SKM-1 treated with dmso at 0.1 percent for 144 hours (cell line): ENCODE data around the gene HELZ2.
A peak's percentile ranks its signal among the peaks of the same experiment; 100 is the strongest.
"Not testable (repeated sequence)": the region's sequence is repeated elsewhere in the genome, so short reads cannot be mapped to it uniquely, and the experiment has no call there.

Source experiments
- DNase-seq: peaks from one replicate; lab custom pipeline; 2025; ENCODE audit not compliant: unreplicated experiment; lab: John Stamatoyannopoulos, UW

HELZ2 gene

DNA sequence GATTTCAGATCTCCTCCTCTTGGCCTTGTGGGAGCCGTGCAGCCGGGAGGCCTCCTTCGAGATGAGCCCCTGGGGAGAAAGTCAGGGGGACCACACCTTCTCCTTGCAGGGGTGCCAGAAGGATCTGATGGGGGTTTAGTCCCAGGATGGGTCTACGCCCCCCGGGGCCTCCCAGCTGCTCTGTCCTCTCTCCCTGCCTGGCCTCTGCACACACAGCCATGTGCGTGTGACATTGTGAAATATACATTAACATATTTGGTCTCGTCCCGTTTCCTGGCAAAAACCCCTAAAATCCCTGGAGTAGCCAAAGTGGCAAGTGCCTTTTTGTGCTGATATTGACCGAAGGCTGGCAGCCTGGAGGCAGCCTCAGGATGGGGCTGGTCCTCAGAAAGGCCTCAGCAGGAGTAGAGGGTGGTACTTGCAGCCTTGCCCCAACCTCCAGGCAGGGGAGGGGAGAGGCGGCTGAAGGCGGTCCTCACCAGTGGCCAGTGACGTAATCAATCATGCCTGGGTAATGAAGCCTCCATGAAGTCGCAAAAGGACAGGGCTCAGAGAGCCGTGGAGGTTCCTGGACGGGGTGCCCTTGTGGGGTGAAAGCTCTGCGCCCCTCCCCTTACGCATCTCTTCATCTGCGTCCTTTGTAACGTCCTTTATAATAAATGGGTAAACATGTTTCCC lies 5.1 kb upstream of the HELZ2 start:
- no peak for DNase-seq

DNA sequence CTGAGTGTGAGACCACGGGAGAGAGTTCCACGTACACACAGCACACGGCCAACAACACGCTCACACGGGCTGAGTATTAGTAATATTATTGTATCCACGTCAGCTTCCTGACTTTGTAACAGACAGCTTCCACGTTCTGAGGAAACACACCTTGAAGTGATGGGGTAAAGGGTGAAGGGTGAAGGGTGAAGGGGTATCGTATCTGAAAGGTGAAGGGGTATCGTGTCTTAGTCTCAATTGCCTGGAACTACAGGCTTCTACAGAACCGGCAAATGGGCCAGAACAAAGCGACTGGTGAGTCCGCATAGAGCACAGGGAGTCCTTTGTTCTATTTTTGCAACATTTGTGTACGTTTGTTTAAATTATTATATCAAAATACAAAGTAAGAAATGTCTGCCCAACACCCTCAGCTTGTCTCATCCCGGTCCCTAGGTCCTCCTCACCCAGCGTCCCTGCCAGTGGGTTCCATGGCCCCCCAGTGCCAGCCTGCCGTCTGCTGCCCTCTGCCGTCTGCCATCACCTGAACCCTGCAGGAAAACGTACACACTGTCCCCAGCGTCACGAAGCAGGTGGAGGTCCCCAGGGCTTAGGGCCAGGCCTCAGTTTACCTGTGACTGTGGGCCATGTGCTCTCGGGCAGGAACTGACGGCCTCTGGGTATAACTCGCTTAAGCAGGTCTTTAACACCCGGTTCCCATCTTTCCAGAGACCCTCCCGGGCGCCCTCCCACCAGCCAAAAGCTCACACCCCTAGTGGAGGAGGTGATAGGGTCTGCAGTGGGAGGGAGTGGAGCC lies 4.4 kb upstream of the HELZ2 start:
- DNase-seq, result no peak

DNA sequence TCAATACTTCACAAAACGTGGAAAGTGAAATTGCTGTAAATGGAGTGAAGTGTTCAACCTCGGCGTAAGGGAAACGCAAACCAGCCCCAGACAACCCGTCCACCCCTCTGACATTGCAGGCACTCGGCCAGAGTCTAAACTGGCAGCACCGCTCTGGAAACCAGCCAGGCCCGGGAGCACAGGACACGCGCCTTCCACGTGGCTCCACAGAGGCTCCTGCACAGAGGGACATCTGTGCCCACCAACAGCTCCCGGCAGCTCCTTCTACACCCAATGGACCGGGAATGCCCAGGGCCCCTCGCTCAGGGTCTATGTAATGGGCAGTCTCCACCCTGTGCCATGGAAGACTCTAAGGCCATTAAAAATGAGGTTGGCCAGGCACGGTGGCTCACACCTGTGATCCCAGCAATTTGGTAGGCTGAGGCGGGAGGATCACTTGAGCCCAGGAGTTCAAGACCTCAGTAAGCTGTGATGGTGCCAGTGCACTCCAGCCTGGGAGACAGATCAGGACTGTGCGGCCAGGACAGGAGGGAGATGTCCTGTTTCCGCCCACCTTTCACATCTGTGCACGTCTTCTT lies 3.4 kb upstream of the HELZ2 start:
- no peak for DNase-seq

DNA sequence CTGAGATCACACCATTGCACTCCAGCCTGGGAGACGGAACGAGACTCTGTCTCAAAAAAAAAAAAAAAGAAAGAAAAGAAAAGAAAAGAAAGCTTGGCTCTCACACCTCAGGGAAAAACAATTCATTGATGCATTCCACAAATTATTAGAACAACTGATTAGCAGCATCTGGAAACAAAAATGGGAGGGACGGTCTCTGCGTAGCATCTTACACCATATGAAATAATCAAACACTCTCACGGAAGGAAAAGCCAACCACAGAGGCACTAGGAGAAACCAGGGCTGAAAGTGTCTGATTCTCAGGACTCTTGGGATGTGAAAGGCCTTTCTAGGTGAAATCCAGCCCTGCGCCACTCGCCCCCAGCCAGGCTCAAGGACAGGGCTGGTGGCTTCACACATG lies 2.3 kb upstream of the HELZ2 start:
- no peak for DNase-seq

DNA sequence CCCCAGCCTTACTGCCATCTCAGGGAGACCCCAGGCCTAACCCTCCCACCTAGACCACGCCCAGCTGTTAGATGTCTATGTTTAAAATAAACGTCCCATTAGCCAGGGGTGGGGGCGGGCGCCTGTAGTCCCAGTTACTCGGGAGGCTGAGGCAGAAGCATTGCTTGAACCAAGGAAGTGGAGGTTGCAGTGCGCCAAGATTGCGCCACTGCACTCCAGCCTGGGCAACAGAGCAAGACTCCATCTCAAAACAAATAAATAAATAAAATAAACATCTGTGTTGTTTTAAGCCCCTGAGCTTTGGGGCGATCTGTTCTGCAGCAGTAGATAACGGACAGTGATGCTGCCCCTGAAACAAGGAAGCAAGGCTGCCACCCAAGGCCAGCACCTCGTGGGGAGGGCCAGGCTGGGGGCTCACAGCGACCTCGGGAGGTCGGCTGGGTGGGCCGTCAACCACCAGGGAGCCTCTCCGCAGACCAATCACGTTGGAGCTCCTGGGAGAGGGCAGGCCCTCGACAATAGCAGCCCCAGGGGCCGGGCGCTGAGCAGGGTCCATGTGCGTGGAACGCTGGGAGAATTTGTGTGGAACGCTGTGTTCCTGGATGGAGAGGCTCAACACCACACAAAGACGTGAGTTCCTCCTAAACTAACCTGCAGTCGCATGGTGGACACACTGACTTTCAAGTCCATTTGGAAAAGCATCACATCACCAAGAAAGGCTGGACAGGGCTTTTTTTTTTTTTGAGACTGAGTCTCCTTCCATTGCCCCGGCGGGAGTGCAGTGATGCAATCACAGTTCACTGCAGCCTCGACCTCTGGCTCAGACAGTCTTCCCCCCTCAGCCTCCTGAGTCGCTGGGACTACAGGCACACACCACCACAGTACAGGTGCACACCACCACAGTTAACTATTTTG lies 1.0 kb upstream of the HELZ2 start:
- no peak for DNase-seq

GRCh38 chr20:63573647-63574131 lies 350 bp downstream of the HELZ2 start:
- no peak for DNase-seq

GRCh38 chr20:63572788-63573646 lies 1.0 kb downstream of the HELZ2 start:
- DNase-seq, result no peak

GRCh38 chr20:63572071-63572787 lies 1.8 kb downstream of the HELZ2 start:
- DNase-seq, result no peak

DNA sequence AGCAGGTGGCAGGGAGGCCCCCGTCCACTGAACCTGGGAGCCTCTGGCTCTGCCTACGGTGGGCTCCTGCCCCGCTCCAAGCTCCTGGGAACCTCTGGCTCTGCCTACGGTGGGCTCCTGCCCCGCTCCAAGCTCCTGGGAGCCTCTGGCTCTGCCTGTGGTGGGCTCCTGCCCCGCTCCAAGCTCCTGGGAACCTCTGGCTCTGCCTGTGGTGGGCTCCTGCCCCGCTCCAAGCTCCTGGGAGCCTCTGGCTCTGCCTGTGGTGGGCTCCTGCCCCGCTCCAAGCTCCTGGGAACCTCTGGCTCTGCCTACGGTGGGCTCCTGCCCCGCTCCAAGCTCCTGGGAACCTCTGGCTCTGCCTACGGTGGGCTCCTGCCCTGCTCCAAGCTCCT lies 3.0 kb downstream of the HELZ2 start:
- not testable (repeated sequence) for DNase-seq

DNA sequence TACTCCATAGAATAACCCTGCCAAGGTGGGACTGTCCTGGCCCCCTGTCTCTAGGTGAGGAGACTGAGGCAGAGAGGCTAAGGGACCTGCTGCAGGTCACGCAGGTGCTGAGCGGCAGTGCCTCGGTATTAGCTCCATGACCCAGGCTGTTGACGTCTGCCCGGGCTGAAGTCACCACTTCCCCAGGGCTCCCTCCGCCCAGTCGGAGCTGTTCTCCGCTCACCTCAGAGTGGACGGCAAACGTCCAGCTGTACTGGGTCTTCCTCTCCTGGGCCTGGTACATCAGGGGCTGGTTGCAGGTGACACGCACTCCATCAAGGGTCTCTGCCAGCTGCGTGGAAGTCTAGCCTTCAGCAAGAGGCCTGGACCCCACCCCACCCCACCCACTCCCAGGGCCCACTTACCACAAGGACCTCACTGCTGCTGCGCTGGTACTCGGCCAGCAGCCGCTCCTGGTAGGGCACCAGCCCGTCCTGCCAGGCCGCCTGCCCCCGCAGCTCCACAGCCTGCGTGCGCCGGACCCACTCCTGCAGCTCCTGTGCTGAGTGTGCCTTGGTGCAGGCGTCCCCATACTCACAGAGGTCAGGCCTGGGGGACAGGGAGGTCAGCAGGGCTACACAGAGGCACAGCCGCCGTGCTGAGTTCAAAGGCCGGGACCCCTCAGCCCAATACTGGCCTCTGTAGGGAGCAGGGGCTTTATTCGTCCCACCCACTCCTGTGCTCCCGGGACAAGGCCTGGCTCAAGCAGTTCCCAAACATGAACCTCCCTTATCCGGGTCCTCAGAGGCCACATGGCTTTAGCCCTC lies 3.6 kb downstream of the HELZ2 start:
- DNase-seq, result no peak

DNA sequence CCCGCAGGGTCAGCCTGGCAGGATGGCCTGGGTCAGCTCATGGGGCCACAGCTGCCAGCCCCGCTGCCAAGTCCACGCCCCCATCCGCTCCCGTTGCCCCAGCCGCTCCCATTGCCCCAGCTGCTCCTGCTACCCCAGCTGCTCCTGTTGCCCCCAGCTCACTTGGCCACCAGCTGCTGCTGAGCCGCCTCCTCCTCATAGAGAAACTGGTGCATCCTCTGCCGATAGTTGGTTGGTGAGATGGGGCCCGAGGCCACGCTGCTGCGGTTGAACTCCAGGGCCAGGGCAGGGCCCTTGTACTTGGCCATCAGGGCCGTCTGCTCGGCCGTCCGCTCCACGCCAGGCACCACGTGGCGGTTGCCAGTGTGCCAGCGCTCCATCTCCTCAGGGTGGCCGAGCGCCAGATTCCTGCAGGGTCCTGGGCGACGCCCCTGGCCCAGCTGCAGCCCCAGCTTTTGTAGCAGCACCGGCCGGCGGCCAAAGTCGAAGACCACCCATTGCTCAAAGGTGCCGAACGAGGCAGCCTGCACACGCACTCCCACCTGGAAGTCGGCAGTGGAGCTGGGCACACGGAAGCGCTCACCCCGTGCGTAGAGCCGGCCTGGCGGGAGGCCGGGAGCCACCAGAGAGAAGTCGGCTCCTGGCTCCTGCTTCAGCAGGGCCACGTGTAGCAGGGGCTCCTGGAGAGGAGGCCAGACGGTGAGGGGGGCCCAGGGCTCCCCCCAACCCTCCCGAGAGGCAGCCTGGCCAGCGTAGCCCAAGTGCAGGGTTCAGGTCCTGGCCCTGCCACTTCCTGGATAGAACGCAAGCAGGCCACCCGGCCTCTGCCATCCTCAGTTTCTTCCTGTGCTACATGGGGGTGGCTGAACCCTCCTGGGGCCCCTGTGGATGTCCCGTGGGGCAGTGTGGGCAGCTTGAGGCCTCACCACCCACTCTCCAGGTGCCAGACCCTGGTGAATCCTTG lies 4.8 kb downstream of the HELZ2 start:
- no peak for DNase-seq

- DNase-seq, result no peak
Measured at GRCh38 chr20:63568170-63568981, 5.7 kb downstream of the HELZ2 start.

- DNase-seq, result peak; percentile 76
Measured at GRCh38 chr20:63567386-63568169, 6.5 kb downstream of the HELZ2 start.

DNA sequence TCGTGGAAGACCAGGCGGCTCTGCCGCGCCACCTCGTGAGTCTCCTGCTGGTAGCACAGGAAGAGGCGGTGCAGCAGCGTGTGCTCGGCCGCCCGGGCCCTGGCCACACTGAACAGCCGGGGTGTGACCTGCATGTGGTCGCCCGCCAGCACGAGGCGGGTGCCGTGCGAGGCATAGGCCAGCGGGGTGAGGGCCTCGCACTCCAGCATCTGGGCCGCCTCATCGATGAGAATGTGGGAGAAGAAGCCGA lies 7.0 kb downstream of the HELZ2 start:
- DNase-seq, result no peak

GRCh38 chr20:63566395-63567135 lies 7.5 kb downstream of the HELZ2 start:
- DNase-seq, result no peak
